IPS-NIHi11 (cell line): ENCODE results near the gene ZC3H7B.

Experiments used
- DNase-seq: peaks from one replicate; pipeline ENCODE4 v3.0.0; 2012; ENCODE audit warnings: mixed read lengths, low spot score

The ZC3H7B gene

DNA sequence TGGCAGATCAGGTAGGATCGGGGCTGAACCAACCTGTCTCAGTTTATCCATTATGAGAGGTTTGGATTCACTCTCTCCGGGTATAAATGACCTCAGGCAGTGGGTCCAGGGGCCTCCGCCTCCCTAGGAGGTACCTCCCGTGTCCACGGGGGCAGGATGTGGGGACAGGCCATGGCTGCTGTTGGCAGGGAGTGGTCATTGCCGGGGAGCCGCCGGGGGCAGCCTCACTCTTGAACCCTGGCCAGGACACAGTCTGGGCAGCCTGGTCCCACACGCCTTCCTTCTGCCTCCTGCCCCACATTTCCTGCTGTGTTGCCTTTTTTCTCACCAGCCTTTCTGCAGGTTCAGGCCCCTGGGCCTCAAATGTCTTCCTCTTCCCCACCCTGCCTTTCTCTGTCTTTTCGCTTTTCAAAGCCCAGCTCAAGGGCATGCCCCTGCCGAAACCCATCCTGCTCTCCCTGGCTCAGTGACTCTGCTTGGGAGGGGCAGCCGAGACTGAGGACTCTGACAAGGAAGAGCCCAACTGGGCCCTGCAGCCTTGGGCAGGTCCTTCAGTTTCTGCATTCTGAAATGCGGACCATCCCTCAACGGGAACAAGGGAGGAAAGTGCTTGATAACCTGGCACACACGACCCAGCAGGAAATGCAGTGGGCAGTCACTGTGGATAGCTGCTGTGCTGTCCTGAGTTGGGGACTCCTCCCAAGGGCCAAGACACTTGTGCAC lies 31.1 kb downstream of the ZC3H7B start:
- DNase-seq, result no peak

DNA sequence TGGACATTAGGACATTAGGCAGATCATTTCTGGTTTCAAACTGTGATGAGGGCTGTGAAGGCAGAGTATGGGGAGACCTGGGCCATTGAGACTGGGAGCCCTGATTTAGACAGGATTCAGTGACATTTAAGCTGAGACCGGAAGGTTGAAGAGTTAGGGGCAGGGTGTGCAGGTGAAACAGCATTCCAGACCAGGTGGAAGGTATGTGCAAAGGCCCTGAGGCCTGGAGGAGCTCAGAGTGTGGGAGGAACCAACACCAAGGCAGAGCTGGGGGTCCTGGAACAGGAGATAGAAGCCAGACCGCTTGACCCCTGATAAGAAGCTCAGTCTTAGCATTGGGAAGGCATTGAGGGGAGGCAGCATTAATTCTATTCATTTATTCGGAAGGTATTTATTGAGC lies 32.5 kb downstream of the ZC3H7B start:
- no peak for DNase-seq

DNA sequence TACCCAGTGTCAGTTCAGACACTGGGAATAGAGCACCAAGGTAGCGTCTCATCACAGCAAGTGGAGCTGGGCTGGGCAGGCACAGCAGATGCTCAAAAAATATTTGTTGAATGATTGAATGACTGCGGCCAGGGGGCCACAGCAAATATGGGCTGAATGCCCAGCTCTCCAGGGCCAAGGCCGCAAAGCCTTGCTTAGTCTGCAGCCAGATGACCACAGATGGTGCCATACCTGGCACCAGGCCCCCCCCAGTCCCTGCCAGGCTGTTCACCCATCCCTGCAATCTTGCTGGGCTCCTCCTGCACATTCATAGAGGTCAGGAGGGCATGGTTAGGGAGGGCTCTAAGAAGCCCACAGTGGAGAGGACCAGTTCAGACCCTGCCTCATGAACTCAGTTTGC lies 32.9 kb downstream of the ZC3H7B start:
- no peak for DNase-seq

DNA sequence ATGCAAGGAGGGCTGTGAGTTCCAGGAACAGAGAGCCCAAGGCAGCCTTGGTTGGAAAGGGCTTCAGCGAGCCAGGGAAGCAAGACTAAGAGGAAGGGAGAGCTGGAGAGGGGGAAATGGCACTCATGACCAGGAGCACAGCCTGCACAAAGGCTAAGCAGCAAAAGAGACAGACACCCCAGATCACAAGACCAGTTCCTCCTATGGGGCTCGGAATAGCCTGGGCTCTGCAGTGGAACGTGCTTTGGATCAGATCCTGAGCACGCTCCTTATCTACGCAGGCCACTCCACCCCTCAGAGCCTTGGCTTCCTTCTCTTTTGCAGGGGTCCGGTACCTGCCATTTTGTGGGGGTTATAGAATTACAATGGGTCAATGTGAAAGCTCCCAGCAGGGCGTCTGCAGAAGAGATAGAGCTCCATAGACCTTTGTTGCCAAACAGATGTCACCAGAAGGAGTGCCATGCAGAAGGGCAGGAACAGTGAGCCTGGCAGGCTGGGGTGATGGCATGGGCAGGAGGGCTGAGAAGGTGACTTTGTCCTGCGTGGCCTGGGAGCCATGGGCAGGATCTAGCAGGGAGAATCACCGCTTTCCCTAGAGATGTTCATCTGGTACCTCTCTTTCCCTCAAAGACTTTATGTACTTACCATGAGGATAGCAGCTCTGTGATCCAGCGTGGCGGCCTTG lies 33.8 kb downstream of the ZC3H7B start:
- DNase-seq, result no peak

DNA sequence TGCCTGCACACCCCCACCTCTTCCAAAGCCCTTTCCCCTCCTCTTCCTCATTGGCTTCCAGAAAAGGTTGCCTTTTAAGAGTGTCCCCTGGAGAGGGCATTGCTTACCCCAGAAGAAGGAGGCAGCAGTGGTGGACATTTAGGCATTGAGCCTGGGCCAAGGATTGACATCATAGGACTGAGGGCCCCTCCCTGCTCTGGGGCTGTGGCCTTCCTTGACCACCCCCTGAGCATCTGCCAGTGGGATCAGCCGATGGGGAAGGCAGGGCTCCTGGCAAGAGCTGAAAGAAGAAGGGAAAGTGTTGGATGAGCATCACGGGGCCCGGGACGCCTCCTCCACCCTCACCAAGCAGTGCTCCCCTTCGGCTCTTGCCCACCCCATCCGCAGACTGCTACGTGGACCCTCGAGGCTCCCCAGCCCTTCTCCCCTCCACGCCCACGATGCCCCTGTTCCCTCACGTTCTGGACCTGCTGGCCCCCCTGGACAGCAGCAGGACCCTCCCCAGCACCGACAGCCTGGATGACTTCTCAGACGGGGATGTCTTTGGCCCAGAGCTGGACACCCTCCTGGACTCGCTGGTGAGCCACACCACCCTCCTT lies 37.4 kb downstream of the ZC3H7B start:
- DNase-seq, result no peak

DNA sequence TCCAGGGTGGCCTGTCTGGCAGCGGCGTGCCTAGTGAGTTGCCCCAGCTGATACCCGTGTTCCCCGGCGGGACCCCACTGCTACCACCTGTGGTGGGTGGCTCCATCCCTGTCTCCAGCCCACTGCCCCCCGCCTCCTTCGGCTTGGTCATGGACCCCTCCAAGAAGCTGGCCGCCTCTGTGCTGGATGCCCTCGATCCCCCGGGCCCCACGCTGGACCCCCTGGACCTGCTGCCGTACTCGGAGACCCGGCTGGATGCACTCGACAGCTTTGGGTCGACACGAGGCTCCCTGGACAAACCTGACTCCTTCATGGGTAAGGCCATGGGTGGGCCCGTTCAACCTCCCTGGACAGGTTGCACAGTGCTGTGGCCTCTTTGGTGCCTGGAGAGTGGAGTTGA lies 38.5 kb downstream of the ZC3H7B start:
- no peak for DNase-seq

DNA sequence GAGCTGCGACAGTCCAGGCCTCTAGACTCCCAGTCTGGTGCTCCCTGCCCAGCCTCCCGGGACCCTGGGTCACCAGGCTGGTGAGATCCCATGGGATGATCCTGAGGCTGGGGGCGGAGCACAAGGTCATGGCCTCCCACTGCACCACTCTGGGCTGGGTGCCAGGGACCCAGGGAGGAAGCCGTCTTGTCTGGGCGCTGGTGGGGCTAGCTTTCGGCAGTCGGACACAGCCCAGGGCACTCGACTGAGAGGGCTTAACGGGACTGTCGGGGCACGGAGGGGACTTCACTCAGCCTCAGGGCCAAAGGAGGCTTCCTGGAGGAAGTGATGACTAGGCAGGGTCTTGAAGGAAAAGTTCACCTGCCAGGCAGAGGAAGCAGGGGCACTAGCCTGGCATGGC lies 39.0 kb downstream of the ZC3H7B start:
- DNase-seq, result no peak

DNA sequence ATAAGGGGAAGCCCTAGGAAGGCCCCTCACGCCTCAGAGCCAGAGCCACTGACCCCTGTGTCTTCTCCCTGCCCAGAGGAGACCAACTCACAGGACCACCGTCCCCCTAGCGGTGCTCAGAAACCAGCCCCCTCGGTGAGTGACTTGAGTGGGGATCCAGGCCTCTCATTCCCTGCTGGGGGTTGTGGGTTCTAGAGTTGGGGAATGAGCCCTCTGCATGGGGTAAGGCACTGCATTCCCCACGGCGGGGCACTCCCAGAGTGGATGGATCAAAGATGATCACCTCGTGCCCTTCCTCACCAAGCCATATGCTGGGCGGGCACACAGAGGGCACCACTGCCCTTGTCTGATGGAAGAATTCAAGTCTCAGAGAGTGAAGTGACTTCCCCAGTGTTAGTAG lies 39.7 kb downstream of the ZC3H7B start:
- DNase-seq, result no peak

DNA sequence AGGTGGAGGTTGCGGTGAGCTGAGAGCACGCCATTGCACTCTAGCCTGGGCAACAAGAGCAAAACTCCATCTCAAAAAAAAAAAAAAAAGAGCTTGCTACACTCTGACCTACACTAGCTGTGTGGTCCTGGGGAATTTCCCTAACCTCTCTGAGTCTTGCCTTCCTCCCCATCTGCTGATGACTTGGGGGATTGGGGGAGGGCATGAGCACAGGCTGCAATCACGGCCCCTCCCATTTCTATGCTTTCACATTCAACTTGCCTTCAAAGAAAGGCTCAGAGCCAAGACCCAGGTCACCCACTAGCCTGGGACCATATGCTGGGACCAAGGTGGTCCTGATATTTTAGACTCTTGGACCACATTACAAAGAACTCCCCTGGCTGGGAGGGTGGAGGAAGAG lies 40.7 kb downstream of the ZC3H7B start:
- DNase-seq, result no peak

DNA sequence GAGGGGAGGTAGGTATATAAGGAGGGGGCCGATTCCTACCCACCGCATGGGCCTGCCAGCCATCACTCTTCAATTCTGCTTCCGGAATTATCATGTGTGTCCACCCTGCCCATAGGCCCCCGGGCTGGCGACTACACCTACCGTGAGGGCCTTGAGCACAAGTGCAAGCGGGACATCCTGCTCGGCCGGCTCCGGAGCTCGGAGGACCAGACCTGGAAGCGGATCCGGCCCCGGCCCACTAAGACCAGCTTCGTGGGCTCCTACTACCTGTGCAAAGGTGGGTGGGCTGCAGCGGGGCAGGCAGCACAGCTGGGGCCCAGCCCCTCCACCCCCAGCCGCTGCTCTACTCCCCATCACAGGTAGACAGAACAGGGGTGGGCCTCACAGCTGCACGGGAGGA lies 42.0 kb downstream of the ZC3H7B start:
- no peak for DNase-seq

DNA sequence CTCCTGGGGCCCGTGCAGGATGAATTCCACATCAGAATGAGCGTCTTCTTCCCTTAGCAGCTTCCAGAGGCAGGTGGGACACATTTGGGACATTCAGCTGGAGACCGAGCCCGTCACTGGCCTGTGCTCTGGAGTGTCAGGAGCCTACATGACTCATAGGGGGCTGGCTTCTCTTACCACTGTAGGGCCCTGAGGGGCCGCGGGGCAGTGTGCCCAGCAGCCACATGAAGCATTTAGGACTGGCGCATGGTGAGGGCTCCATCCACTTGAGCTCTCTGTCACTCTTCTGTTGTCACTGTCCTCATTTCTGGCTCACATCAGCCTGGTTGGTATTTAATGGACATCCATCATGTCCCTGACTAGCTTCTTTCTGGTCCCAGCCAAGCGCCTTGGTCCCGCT lies 42.4 kb downstream of the ZC3H7B start:
- no peak for DNase-seq

DNA sequence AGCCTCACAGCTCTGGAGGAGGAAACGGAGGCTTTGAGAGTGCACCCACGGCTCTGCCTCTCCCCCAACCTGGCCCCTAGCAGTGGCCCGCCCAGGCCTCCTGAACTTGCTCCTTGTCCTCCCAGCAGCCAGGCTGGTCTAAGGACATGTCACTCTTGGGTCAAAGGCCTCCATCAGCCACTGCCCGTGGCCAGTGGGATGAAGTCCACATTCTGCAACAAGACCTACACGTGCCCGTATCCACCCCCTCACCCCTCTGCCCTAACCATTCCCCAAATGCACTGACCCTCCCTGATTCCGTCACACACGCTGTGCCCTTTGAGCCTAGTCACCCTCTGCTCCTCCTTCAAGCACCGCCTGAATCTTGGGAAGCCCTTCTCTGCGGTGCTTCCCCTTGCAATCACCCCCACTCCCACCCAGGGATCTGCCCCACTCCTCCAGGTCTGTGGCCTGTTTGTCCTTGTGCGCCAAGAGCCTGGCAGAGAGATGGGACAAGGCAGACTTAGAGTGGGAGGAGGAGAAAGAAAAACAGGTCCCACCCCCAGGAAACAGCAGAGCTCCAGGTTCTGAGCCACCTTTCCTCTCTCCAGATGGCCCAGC lies 43.0 kb downstream of the ZC3H7B start:
- DNase-seq, result no peak

DNA sequence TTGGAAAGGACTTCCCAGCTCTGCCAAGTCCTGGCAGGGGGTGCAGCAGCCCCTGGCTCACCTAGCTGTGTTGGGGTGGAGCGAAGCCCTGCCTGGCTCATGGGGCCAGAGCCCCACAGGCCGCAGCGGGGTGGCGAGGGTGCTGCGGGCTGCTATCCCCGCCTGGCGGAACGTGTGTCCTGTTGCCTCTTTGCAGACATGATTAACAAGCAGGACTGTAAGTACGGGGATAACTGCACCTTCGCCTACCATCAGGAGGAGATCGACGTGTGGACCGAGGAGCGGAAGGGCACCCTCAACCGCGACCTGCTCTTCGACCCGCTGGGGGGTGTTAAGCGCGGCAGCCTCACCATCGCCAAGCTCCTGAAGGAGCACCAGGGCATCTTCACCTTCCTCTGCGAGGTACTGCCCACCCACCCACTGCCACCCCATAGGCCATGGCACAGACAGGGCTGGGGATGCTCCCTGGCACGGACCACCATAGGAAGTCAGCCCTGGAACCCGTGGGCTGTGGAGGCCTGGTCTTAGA lies 44.5 kb downstream of the ZC3H7B start:
- DNase-seq, result no peak

DNA sequence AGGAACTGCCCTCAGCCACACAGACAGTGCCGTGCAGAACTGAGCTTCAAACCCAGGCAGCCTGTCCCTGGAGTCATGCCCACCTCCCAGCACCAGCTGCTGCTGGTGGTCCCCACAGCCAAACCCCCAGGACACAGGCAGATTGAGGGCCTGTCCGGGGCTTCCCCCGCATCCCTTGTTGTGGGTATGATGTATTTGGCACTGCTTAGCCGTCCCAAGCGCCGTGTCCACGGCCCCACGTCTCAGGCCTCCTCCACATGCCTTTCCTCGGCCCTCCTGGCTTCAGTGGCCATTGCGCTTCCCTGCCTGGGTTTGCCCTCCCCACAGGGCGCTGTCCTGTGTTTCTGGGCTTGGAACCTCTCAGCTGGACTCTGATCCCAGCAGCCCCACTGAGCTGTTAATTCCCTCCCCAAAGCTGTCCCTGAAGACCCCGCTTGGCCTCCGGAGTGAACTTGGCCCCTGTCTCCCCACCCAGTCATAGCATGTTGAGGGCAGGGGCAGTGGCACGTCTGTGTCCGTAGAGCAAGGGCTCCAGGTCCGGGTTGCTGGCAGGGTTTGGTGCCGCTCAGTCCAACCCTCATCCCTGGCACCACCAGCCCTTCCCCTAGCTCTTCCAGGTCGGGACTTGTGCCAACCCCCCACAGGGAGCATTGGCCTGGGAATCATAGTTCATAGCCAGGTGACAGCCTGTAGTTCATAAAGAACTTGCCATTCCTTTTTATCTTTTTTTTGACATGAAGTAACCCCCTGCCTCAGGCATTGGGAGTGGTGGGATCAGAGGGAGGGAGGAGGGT lies 45.9 kb downstream of the ZC3H7B start:
- DNase-seq, result no peak

DNA sequence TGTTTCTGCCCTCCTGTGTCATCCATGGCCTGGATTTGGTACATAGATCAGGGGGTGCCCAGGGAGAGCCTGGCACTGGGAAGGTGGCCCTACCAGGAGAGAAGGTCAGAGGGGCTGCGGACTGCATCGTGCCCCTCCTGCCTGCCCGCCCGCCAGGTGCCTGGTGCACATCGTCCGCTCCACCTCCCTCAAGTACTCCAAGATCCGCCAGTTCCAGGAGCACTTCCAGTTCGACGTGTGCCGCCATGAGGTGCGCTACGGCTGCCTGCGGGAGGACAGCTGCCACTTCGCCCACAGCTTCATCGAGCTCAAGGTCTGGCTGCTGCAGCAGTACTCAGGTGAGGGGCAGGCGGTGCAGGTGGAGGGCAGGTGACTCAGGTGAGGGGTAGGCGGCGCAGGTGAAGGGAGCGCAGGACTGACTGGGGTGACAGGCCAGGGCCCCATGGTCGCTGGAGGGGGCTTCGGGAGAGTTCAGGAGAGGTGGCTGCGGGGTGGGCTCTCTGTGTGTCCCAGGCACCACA lies 47.7 kb downstream of the ZC3H7B start:
- DNase-seq, result no peak

DNA sequence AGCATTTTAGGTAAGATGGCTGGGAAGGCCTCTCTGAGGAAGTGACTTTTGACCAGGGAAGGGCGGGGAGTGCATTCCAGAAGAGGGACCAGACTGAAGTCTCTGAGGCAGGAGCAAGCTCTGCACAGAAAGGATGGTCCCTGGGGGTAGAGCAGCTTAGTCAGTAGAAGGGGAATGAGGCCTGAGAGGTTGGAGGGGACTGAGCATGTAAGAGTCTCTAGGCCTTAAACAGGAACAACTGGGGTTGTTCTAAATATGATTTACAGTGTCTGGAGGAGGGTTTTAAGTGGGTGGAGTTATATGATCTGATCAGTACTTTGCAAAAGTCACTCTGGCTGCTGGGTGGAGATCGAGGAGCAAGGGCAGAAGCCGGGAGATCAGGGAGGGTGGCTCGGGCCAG lies 48.8 kb downstream of the ZC3H7B start:
- no peak for DNase-seq

DNA sequence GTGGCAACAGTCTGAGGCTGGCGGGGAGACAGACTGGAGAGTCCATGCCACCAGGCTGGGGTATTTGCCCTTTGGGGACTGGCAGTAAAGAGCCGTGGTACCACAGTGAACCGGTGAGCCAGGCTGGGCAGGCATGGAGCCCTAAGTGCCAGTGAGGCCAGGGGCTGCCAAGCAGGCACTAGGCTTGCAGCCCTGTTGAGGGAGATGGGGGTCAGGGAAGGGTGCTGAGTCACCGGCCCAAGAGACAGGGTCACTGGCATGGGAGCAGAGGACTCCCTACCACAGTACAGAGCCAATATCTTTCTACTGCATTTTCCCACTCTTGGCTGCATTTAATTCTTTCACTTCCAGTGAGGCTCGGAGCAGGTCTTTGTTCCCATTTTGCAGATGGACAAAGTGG lies 49.7 kb downstream of the ZC3H7B start:
- no peak for DNase-seq

DNA sequence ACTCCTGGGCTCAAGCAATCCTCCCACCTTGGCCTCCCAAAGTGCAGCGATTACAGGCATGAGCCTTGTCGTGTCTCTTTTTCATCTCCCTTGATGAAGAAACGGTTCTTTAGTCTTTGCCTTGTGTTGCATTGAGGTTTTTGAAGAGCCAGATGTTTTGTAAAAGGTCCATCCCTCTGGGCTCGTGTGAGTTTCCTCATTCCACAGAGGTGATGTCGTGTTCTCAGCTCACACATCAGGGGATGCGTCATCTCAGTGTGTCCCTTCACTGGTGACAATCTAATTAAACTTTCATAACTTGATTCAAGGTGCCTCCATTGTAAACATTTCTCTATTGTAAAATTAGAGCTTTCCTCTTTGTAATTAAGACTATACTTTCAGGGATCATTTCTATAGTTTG lies 50.7 kb downstream of the ZC3H7B start:
- no peak for DNase-seq

DNA sequence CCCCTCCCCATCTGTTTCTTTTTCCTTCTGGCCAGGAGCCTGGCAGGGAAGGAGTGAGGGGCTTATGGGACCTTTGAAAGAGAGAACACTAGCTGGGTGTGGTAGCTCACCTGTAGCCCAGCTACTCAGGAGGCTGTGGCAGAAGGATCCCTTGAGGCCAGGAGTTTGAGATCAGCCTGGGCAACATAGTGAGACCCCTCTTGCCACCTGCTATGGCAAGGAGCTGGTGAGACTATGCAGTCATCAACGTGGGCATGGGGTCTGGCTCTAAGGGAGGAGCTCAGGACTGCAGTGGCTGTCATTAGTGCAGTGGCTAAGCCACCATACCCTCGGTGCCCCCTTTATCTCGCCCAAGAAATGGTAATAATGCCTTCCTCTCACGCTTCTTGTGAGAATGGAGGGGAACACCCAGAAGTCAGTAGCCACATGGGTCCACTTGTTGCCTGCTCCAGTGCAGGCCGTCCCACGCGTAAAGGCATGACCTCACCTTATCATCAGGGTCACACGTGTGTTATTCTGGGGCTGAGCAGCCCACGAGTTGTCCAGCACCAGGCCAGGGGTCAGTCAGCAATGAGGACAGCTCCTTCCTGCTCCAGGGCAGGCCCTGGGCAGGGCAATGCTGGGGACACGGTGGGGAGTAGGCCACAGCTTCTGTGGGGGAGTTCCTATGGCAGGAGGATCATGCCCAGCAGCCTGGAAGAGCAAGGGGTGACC lies 52.7 kb downstream of the ZC3H7B start:
- DNase-seq, result no peak

DNA sequence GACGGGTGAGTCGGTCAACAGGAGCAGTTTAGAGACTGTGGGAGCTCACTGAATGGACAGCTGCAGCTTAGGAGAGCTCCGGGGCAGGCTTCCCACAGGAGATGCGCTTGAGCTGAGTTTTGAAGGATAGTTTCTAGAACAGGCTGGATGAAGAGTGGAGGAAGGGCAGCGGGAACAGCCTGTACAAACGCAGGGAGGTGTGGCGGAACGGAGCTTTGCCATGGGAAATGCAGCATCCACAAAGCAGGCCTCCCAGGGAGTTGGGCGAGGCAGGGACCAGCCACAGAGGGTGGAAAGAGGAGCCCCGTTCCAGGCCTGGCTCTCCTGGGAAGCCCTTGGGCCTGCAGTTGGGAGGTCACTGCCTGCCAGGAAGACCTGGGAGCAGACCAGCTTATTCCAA lies 53.7 kb downstream of the ZC3H7B start:
- DNase-seq, result no peak

DNA sequence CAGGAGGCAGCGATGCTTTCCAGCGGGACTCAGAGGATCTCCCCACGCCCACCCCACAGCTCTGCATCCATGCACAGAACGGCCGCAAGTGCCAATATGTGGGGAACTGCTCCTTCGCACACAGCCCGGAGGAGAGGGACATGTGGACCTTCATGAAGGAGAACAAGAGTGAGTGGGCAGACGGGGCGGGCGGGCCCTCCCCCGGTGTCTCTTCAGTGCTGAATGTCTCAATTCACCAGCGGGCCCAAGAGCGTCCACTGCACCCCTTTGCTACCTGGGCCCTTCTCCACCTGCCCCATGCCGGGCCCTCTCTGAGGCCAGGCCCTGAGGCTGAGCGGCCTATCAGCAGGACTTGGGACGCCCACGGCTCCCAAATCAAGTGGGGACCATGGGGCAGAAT lies 54.6 kb downstream of the ZC3H7B start:
- DNase-seq, result no peak
